Hematopoietic multipotent progenitor cell treated with erythropoietin and hydrocortisone succinate and interleukin-3 and kit ligand, for 15 days (in vitro differentiated cells): ENCODE data around the gene RFX7.

Experiments used
- DNase-seq: peaks from one replicate; pipeline ENCODE4 v3.0.0-alpha.2; 2015; ENCODE audit warnings: low spot score

RFX7 gene

GRCh38 chr15:56045068-56045748 lies 198.5 kb downstream of the RFX7 start:
- no peak for DNase-seq

GRCh38 chr15:56042982-56043980 lies 200.4 kb downstream of the RFX7 start:
- DNase-seq, result no peak

GRCh38 chr15:56042498-56042897 lies 201.2 kb downstream of the RFX7 start:
- DNase-seq, result no peak

- no peak for DNase-seq
Measured at GRCh38 chr15:56042031-56042430, 201.6 kb downstream of the RFX7 start.

- no peak for DNase-seq
Measured at GRCh38 chr15:56040081-56041035, 203.3 kb downstream of the RFX7 start.

GRCh38 chr15:56038707-56039106 lies 205.0 kb downstream of the RFX7 start:
- DNase-seq, result no peak

GRCh38 chr15:56038015-56038414 lies 205.7 kb downstream of the RFX7 start:
- DNase-seq, result no peak
